Stimulated activated CD4-positive, alpha-beta T cell treated with anti-CD3 and anti-CD28 coated beads, Interleukin-2, amount 100 ng/mL, for 4 hours (primary cell): ENCODE measurements around the gene HIGD2A.

Source experiments
- DNase-seq: peaks from one replicate; pipeline ENCODE4 v3.0.0-alpha.2; 2020; ENCODE audit warnings: low read depth

HIGD2A gene, protein sequence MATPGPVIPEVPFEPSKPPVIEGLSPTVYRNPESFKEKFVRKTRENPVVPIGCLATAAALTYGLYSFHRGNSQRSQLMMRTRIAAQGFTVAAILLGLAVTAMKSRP

DNA sequence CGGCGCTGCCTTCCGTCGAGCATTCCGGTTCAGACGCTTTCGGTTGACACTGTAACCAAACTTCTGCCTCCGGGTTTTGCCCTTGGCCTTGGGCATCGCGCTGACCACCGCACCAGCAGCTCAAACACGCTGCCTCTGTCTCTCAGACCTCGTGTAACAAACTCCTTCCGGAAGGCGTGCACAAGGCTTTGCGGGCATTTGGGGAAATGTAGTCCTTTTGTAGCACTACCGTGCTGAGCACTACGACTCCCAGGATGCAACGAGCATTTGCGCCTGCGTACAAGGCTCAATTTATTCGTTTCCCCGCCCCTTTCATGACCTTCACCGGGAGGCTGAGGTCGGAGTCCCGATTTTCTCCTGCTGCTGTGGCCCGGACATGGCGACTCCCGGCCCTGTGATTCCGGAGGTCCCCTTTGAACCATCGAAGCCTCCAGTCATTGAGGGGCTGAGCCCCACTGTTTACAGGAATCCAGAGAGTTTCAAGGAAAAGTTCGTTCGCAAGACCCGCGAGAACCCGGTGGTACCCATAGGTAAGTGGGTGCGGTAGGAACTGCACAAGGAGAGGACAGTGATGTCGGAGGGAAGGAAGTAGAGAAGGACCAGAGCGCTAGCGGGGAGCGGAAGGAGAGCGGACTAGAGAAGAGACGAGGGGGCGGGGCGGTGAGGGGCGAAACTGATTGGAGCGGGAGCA lies at the start of gene HIGD2A, which contains the start of gene NOP16:
Gene HIGD2A, plus strand, starts transcription at position 308 of the 691 bp plus-strand sequence. Its CDS starts 69 bp downstream, at position 377.
Gene NOP16, minus strand, starts transcription at position 155 of the 691 bp plus-strand sequence. Its CDS starts 59 bp downstream, at position 96.
- DNase-seq, result peak; percentile 100

DNA sequence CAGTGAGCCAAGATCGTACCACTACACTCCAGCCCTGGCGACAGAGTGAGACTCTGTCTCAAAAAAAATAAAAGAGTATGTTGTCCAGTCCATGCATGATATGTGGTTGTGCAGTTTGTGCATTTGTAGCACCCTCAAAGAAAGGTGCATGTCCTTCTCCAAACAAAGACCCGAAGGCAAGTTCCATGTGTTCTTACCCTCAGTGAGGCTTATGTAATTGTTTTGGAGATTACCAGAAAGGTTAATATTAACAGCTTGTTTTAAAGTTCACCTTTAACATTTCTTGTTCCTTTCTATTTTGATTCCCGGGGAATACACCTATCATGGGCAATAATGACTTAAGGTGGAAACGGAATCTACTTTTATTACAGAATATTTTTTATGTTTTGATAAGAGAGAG lies 49.2 kb upstream of the HIGD2A start:
- no peak for DNase-seq

DNA sequence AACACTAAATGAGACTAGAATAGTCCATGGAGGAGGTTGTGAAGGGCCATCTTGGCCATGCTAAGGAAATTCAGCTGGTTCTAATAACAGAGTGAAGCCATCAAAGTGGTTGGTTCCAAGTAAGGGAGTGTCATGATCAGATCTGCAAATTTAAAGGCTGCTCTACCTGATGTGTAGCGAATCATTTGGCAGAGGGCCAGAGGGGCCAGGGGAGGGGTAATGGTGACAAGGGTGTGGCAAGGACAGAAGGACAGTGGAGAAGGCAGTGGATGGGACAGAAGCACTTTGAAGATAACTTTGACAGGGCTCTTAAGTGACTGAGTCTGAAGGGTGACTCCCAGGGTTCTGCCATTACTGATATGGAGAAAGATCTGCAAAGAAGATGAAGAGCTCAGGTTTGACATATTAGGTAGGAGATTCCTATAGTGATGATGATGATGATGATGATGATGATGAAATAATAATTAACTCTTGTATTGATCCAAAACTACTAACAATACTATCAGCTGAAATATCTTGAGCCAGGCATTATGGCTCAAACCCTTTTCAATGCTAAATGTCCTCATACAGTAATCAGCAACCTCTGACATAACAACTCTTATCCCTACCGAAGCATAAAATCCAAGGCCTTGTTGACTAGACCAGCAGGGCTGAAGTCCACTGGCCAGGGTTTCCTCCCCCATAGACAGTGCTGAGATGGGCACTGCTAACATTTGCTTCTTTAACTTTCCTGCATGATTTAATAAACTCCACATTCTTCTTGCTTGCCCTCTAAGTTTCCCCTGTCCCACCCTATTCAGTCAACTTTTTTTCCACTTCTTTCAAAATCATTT lies 47.0 kb upstream of the HIGD2A start:
- no peak for DNase-seq

DNA sequence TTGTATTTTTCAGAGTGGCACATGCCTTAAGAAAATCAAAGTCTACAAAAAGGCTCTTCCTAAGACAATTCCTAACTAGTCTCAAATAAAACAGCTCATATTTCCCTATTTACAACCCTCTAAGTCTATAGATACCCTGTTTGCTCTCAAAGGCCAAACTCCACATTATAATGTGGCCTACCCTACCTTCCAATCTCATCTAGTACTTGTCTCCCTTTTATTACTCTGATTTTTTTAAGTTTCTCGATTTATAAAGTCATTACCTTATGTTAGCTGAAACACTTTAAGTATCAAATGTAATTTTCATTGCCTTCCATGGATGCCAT lies 46.4 kb upstream of the HIGD2A start:
- DNase-seq, result no peak

DNA sequence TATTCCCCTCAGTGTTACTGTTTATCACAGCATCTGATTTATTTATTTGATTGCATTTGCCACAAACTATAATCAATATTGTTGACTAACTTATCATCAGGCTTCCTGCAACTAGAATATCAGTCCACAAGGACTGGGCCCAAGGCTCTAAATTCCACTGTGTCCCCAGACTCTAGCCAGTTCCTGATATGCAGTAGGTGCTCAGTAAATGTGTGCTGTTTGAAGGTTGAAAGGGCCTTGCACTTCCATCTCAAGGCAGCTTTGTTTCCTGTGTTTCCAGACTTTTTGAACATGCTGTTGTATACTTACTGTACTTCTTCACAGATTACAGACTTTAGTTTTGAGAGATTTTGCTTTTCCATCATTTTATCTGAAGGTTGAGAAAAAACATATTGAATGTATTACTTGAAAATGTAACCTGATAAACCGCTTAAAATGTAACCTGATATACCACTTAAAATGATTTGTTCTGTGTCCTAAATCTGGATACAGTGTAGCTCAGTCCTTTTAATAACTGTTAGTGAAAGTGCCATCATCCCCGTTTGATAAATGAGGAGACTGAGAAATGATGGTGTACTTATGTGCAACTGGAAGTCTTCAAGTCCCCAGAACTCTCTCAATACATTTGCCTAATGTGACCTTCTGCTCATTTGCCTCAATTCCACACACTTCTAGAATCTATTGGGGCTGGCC lies 45.6 kb upstream of the HIGD2A start:
- DNase-seq, result no peak

DNA sequence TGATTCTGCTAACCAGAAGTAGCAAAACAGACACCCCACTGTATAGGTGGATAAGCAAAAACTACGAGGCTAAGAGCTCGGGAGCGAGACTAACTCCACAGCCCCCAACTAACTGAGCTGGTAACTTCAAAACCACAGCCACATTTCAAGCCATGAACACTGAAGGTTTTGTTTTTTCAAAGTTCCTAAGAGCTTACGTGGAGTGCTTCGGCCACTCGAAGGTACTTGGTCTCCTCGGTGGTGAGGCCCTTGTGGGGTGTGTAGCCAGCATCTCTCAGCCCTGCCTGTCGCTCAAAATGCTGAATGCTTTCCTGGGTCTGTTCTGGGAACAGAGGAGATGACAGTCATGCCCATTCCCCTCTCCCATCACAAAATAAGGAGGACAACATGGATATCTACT lies 38.1 kb upstream of the HIGD2A start:
- DNase-seq, result no peak

DNA sequence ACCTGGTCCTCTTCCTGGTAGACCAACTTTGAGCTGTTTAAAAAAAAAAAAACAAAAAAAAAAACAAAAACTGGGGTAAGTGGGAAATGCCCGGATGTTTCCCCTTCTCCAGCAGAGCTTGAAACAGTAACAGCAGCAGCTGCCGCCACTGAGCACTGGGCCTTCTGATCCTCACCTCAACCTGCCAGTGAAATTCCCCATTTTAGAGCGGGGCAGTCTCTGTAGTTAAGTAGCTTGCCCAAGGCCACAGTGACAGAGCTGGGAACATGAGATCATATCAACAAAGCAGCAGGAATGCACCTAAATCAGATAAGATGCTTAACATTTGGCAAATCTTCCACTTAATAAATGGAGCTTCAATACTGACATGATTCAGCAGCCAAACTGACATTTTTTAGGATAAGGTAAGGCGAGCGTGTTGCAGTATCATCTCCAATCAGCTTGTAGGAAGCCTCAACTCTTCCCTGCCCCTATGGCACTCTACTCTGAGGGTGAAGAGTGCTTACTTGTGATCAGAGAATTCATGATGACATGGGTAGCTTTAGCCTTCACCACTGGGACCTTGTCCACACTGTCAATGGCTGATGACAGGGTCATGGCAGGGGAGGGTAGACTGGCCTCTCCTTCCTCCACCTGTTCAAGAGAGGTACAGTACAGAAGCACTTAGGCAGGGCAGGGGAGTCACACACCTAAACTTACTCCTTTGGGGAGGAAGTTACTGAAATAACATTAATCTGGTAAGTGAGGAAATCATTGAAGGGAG lies 36.3 kb upstream of the HIGD2A start:
- no peak for DNase-seq

DNA sequence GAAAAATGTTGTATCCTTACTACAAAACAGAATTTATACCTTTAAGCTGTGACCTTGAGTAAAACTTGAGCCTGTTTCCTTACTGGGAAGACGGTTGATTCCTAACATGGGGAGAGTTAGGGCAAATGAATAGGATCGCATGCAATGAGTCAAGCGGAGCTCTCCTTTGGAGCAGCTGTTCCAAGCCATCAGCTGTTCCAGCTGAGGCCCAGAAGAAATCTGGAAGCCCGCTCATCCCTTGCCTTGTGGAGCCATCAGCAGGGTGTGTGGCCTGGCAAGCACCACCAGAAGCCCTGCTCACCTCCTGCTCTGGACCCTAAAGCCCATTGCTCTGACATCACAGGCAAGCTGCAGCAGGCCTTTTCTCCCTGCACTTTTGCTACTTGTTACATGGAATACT lies 35.0 kb upstream of the HIGD2A start:
- DNase-seq, result no peak

DNA sequence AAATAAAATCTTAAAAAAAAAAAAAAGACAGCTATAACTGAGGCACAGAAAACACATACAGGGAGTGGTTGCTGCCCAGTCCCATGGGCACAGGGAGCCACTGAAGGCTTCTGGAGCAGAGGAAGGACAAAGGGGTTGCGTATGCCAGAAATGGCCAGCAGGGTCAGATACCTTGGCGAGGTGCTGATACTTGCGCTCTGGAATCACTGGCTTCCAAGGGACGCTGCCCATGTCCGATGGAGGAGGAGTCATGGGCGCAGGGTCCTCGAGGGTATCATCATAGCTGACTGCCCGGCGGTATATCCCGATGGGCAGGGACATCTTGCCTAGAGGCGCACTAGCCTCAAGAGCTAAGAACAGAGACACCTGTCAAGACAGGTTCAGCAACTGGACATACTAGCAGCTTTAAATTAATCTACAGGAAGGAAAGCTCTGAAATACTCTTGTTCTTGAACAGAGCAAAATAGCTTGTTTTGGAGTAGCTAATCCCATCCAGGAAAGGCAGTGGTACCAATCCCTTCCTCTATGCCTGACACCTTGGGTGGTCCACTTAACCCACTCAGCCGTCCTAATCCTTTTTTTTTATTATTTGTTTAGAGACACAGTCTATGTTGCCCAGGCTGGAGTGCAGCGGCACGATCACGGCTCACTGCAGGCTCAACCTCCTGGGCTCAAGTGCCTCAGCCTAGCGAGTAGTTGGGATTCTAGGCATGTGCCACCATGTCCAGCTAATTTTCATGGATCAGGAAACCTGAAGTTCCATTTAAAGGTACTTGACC lies 33.0 kb upstream of the HIGD2A start:
- DNase-seq, result no peak

DNA sequence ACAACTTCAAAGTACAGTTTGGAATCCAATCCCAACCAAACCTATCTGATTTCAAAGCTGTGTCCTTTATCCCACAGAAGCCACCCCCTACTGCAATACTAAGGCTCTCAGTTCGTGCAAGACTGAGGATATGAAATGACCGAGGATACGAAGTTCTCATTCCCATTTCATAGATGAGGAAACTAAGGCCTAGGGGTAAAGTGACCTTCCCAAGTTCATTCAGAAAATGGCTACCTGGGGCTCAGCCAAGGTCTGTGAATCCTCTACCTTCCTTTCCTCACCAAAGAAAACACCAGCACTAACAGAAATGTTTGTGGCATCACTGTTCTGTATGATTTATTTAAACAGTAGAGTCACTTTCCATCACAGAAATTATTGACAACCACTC lies 32.4 kb upstream of the HIGD2A start:
- DNase-seq, result no peak

DNA sequence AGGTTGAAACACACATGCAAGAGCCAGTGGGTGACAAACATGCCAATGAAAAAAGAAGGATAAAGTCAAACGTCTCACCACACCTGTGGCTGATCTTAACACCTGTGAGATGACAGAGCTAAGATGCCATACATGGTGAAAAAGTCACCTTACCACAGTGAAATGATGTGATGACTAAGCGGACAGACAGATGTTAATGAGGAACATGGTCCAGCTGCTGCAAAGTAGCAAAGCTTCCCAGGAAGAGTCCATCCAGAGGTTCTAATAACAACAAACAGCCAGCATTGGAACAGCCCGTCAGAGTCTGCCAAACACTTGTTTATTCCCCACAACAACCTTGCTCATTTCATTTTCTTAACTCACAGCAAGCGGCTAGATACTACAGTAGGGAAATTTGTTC lies 28.9 kb upstream of the HIGD2A start:
- no peak for DNase-seq

DNA sequence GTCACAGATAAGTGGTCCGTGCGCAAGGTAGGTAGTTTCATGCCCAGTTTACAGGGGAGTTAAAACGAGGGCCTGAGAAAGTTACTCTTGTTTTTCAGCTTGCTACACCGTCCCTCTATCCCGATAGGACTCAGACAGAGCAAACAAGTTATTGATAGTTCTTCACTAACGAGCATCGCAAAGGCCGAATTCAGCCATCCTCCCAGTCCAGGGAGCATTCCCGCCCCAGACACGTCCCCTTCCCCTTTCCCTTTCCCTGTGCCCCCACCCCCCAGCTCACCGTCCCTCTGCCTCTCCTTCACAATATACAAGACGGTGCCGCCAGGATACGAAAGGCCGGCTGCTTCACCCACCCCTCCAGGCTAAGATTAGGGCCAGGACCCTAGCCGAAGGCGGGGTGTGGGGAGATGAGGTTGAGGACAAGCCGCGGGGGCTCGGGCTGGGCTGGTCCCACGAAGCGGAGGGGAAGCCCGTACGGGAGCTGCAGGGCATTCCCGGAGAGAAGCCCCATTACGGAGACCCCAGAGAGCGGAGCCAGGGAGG lies 27.6 kb upstream of the HIGD2A start:
- no peak for DNase-seq

DNA sequence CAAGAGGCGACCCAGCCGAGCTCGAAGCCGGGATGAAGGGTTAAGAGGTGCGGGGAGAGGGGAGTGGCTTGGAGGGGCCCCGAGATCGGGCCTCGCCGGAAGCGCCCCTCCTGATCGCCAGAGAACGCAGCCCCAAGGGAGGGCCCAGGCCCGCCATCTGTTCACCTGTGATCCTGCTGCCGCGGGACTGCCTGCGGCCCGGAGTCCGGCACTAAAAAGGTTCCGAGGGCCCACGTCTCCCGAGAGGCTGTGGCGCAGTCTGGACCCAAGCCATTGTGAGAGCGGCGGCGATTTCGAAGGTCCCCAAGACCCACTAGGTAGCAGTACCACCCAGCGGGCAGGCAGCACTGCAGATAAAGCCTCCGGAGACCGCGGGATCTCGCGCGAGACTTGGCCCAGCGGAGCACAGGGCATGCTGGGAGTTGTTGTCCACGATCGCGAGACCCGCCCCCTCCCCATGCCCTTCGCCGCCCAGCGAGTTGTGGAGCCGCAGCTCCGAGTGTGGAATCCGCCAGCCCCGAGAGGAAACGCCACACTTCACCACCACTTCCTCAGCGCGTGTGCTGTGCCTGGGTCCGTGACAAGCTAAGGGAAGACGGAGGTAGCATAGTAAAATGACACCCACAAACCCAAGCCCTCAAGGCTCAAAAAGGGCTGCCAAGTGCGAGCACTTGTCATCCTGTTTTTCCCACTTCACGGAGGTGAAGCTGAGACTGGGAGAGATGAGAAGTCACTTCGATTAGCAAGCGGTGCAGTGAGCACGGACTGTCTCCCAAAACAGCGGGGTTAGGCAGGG lies 26.9 kb upstream of the HIGD2A start, which contains the start of gene KIAA1191:
Gene KIAA1191, minus strand, starts transcription at position 328 of the 796 bp plus-strand sequence. CDS start 2,256 bp downstream, outside the sequence.
- DNase-seq, result peak; percentile 91

DNA sequence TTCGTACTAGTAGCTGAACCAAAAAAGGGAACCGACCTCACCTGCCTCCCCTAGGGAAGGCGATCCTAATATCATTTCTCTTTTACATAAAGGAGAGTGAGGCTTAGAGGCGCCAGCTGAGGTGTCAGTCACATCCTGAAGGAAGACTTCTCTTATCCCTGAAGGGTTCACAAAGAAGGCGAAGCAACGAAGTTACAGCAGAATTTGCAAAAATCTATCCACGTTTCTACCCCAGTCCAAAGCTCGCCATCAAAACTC lies 26.4 kb upstream of the HIGD2A start:
- no peak for DNase-seq

DNA sequence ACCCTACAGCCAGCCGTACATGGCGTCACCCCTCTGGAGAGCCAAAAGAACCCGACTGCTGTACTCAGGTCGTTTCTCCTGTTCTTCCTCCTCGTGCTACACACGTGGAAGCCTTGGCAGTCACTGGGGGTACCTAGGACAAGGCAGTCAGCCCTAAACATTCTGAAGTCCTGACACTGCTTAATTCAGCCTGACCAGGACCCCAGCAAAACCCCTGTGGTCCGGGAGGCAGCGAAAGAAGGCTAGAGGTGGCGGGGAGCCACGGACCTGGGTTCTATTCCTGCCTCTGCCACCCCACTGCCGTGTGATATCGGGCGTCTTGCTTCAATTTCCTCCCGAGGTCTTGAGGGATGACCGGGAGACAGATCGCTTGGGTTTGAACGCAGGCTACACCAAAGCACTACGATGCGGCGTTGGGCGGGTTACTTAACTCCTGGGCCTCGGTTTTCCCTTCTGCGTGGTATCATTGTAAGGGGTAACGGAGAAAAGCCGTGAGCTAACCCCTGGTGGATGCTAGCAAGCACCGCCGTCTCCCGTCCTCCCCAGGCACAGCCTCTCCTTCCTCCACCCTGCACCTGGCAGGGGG lies 23.7 kb upstream of the HIGD2A start:
- DNase-seq, result no peak

DNA sequence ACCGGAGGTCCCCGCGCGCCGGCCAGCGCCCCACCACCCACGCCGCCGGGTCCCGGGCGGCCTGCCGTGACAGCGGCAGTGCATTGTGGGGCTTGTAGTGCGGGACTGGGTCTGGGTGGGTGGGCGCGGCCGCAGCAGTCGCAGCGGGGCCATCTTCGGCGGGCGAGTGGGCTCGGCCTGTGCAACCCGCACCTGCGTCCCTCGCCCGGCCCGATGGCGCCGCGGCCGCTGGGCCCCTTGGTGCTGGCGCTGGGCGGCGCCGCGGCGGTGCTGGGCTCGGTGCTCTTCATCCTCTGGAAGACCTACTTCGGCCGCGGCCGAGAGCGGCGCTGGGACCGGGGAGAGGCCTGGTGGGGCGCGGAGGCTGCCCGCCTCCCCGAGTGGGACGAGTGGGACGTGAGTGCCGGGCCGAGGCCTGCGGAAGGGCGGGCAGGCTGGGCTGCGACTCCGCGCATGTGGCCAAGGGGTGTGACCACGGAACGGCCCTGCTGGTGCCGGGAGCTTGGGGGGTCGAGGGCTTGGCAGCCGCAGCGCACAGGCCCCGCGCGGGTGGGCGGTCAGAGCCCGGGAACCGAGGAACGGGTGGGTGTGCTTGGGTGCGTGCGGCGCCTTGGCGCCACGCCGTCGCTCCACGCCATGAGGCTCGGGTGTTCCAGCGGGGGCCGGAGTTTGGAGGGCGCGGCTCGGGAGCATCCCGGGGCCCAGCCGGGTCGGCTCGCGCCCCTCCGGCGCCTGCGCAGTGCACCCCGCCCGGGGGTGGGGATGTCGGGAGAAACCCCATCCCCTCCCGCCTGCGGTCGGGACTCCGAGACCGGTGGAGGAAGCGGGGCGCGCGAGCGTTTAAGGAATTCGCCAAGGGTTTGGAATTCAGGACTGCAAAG lies 23.0 kb upstream of the HIGD2A start, which contains the start of gene ARL10:
Gene ARL10, plus strand, starts transcription at position 137 of the 881 bp plus-strand sequence. Its CDS starts 77 bp downstream, at position 214.
- DNase-seq, result peak; percentile 49

DNA sequence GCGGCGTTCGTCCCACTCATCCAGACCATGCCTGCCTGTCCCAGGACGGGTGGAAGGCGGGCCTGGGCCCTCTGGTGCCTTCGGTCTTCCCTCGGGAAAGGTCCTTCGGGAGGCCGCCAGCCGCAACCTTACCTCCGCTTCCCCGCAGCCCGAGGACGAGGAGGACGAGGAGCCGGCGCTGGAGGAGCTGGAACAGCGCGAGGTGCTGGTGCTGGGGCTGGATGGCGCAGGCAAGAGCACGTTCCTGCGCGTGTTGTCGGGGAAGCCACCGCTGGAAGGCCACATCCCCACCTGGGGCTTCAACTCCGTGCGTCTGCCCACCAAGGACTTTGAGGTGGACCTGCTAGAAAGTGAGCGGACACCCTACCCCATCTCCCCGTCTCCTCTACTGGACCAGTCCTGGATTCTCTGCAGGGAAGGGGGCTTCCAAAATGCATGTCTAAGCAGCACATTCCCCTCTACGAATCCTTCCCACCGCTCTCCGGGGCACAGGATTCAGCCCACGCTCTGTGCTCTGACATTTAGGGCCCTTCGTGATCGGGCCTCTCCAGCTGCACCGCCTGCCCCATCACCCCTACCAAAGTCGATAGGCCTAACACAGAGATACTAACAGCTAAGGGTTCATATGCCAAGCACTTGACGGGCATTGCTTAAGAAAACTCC lies 22.2 kb upstream of the HIGD2A start:
- DNase-seq, result no peak

DNA sequence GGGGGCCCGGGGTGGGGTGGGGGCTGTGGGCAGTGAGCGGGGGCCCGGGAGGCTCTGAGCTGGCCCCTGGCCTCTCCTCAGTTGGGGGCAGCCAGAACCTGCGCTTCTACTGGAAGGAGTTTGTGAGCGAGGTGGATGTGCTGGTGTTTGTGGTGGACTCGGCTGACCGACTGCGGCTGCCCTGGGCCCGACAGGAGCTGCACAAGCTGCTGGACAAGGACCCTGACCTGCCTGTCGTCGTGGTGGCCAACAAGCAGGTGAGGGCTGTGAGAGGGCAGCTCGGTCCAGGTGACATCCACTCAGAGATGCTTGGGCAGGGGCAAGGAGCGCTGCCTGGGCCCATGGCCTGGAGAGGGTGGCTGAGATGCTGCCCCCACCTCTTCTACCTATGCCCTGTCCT lies 19.8 kb upstream of the HIGD2A start:
- DNase-seq, result no peak
